GM12873 (cell line): ENCODE data around the gene NTSR1.

Experiments used
- TF ChIP-seq, protein P1 (sequence below): IDR thresholded peaks from 2 replicates; pipeline ENCODE4 v1.5.1; 2012; ENCODE audit warnings: low read depth, mild to moderate bottlenecking, moderate library complexity, low read length, control low read depth; ENCODE audit not compliant: insufficient read depth; ENCODE audit errors: missing control alignments

The NTSR1 gene

DNA sequence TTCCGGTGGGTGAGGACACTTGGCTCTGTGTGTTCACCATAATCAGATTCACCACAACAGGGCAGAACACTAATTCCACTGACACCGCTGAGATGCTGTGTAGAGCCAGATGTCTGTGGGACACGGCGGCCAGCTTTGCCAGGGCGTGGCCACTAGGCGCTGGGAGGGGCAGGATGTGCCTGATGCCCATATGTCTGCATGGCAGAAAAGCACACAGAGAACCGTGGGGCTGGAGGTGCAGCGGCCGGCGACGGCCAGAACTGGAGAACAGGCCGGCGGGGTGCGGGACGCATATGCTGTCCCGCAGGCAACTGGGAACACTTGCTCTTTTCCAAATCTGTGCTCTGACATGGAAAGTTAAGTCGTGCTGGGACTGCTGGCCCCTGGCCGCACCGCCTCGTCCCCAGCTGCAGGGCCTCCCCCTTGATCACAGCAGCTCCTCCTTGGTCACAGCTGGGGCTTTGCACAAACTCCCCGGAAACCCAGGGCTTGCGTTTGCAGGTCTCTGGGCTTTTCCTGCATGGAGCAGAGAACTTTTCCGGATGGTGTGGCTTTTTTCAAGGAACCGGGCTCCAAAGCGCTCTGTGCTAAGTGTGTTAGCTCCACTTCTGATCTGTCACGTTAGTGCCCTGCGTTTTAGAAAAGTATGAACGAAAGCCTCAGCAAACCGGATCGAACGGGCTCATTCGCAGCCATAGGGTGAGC, 31.1 kb downstream of the NTSR1 start:
- TF ChIP-seq, protein P1, sequence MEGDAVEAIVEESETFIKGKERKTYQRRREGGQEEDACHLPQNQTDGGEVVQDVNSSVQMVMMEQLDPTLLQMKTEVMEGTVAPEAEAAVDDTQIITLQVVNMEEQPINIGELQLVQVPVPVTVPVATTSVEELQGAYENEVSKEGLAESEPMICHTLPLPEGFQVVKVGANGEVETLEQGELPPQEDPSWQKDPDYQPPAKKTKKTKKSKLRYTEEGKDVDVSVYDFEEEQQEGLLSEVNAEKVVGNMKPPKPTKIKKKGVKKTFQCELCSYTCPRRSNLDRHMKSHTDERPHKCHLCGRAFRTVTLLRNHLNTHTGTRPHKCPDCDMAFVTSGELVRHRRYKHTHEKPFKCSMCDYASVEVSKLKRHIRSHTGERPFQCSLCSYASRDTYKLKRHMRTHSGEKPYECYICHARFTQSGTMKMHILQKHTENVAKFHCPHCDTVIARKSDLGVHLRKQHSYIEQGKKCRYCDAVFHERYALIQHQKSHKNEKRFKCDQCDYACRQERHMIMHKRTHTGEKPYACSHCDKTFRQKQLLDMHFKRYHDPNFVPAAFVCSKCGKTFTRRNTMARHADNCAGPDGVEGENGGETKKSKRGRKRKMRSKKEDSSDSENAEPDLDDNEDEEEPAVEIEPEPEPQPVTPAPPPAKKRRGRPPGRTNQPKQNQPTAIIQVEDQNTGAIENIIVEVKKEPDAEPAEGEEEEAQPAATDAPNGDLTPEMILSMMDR, result no peak

DNA sequence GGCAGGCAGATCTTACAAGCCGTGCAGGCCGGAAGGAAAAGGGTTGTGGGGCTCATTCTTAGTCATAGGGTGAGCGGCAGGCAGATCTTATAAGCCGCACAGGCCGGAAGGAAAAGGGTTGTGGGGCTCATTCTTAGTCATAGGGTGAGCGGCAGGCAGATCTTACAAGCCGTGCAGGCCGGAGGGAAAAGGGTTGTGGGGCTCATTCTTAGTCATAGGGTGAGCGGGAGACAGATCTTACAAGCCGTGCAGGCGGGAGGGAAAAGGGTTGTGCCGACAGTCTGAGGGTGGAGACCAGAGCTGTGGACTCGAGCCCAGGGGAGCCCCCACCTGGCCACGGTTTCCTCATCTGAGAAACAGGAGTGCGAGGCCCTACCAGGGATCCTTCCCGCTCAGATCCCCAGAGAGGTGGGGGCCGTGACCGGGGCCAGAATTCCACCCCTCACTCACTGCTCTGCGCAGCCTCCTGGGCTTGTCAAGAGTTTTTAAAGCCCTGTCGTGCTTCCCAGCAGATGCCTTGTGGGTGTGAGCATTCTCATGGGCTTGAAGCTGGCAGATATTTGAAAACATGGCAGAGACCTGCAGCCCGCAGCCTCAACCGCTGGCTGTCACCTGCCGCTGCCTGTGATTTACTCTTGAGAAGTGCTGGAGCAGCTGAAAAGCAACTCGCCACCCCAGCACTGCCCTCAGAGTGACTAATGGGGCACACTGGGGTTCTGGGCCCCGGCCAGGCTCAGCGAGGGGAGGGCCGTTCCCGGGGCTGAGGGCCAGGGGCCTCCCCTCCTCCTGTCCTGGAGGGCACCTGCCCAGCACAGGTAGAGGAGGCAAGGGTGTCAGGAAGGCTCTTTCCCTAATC, 31.9 kb downstream of the NTSR1 start:
- TF ChIP-seq, protein P1, result no peak

DNA sequence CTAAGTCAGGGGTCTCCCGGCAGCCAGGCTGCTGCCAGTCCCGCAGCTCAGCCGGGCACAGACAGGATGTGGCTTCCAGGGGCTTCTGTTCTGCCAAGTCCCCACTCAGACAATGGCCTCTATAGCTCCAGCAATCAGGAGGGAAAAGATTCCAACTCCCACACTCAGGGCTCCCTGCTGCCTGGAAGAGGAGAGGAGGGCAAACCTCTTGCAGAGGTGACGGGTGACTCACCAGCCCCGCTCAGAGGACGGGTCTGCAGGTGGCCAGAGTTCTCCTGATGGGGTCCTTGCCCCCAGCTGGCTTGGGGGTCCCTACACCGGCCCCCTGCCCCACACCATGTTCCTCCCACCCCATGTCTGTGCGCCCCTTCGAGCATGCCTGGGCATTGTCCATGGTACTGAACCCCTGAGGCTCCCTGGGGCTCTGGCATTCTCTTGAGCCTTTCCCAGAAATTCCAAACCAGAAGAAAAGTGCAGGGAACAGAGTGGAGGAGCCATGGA, 32.6 kb downstream of the NTSR1 start:
- TF ChIP-seq, protein P1, result no peak

DNA sequence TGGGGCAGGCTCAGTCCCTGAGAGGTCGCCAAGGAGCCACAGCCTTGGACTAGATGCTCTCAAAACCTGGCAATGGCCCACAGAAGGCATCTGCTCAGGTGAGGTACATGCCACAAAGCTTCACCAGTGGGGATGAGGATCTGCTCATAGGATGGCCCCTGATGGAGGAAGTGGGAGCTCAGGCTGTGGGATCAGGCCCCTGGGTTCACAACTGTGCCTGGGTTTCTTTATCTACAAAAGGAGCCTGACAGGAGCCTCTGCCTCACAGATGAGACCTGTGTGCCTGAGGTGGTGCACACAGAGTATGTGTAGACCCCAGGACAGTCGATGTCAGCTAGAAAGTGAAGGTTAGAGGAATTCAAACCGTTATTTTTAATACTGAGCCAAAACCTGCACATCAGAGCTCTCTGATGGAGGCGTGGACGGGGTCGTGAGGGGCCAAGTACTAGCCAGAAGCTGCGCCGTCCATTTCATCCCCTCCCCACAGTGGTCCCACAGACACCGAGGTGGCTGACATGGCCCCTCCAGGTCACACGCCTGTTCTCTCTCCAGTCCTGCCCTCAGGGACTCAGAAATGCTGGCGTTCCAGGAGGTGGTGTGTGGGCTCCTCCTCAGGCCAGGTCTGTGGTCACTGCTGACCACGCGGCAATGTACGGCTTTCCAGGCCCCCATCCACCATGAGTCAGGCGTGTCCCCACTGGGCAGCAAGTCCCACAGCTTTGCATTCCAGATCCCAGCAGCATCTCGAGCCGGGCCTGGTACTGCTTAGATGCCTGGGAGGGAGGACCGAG, 33.3 kb downstream of the NTSR1 start:
- TF ChIP-seq, protein P1, result no peak

DNA sequence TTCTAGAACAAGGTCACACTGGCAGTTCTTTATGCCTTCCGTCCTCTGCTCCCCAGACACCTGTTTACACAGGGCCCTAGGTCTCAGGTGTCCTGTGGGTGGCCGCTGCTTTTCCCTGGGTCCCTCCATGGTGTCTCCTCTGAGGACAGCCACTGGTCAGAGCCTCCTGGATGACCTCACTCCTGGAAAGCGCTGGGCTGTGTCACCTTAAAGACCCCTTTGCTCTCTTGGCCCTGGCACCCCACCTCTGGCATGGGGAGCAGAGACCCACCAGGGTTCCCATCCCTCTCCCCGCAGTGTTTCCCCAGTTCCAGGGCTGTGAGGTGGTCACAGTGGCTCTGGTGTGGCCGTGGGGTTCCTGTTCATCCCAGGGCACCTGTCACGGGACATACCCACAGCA, 33.9 kb downstream of the NTSR1 start:
- TF ChIP-seq, protein P1, result no peak

DNA sequence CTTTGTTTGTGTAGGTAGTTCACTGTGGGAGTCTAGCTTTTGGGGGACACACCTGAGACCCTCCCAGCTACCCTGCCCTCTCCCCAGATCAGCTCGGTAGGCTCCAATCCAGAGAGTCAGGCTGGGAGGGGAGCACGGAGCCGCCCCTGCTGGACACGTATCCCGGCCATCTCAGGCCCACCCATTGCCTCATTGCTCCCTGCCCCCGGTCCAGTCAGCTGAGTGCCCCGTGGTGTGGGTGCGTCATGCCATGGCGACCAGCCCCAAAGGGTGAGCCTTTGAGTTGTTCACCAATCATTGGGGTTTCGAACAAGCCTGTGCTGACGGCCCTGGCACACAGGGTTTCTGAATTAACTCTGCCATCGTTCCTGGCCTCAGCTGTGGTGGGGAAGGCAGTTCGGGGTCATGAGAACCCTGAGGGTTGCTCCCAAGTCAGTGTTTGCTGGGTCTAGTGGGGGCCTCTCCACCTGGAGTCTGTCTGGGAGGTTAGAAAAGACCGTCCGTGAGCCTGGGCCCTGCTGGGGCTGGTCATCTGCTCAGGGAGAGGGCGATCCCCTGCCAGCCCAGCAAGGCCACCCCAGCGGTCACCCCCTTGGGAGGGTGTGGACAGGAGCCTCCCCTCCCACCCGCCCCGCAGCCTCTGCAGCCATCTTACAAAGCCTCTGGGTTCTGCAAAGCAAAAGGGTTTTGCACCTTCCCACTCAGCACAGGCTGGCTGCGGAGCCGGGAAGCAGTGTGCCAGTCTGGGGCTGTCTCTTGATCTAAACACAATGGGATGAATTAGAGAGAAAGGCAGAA, 34.5 kb downstream of the NTSR1 start:
- TF ChIP-seq, protein P1, result no peak
